ENCODE results near the gene CPNE7.

DNA sequence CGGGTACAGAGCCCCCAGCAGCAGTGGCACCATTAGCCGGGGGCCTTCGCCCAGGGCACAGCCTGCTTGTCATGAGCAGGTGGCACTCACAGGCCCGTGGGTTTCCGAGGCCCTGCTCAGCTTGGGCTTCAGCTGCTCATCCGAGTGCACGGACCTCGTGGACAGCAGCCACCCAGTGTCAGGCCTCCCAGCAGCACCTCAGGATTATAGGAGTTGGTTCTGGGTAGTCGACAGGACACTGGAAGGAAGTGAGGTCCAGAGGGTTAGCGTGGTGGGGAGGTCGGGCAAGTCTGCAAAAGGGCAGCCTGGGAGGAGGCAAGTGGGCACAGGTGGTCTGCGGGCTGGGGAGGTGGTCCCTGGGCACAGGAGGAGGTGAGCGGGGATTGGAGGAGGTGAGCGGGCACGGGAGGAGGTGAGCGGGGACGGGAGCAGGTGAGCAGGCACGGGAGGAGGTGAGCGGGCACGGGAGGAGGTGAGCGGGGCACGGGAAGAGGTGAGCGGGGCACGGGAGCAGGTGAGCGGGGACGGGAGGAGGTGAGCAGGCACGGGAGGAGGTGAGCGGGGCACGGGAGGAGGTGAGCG lies 5.1 kb upstream of the CPNE7 start:
- TF ChIP-seq CTCF (IDR thresholded peaks at IDR 0.05; ENCODE audit: low read depth, low read length) (no peak), EZH2phosphoT487 (IDR thresholded peaks at IDR 0.05; ENCODE audit: low read depth) (no peak)
